Measurements from ENCODE around the gene DLEC1. TPM values are rescaled to one million over a fixed set of nuclear protein-coding genes. Genes with fewer than 3 reads are reported as not detected.
A peak's percentile ranks its signal among the peaks of the same experiment; 100 is the strongest.

The DLEC1 gene
- total and polyA plus RNA-seq, 2 donors from 2014 or later = 0.52 to 3.3 TPM

DNA sequence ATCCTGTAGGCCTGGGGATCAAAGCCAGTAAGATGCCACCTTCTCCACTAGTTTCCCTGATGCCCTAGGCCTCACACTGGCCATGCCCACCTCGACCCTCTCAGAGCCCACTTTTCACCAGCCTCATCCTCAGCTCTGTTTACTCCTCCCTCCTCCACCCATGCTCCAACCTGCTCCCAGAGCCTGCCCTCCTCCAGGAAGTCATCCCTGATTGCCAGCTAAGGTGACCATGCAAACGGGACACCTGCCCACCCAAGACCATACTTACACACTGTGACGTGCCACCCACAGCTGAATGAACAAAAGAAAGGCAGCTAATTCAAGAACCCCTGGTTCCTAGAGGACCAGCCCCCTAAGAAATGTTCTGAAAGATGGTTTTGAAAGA, 18.7 kb upstream of the DLEC1 start:
- intact Hi-C loops (cut with DNase I) = no loop called here
- Histone ChIP-seq H3K4me3 (ENCODE audit: low read length in 3 of 3) (no peak overlapping the region), H3K36me3 (ENCODE audit: control insufficient read depth in 2 of 3, insufficient read depth in 3 of 3, low read length in 3 of 3) (peaks cover 8 to 12% (median 10%) of the 10 kb centered on the region in 3 donors), H3K27ac (ENCODE audit: low read depth in 2 of 2, low read length in 2 of 2) (no peak overlapping the region), H3K4me1 (ENCODE audit: control insufficient read depth in 2 of 3, insufficient read depth in 2 of 3, low read depth in 1 of 3, low read length in 3 of 3) (peaks cover 0 to 5% (median 1%) of the 10 kb centered on the region in 3 donors), H3K27me3 (ENCODE audit: control insufficient read depth, insufficient read depth, low read length) (no peaks in the 10 kb centered on the region), H3K9me3 (ENCODE audit: control insufficient read depth in 2 of 3, insufficient read depth in 1 of 3, low read length in 3 of 3) (no peaks in the 10 kb centered on the region), H3K9ac (ENCODE audit: low read length in 3 of 3) (no peak overlapping the region)
- TF ChIP-seq, protein P1, sequence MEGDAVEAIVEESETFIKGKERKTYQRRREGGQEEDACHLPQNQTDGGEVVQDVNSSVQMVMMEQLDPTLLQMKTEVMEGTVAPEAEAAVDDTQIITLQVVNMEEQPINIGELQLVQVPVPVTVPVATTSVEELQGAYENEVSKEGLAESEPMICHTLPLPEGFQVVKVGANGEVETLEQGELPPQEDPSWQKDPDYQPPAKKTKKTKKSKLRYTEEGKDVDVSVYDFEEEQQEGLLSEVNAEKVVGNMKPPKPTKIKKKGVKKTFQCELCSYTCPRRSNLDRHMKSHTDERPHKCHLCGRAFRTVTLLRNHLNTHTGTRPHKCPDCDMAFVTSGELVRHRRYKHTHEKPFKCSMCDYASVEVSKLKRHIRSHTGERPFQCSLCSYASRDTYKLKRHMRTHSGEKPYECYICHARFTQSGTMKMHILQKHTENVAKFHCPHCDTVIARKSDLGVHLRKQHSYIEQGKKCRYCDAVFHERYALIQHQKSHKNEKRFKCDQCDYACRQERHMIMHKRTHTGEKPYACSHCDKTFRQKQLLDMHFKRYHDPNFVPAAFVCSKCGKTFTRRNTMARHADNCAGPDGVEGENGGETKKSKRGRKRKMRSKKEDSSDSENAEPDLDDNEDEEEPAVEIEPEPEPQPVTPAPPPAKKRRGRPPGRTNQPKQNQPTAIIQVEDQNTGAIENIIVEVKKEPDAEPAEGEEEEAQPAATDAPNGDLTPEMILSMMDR (IDR thresholded peaks at IDR 0.05; ENCODE audit: borderline replicate concordance, extremely low read depth, insufficient read depth) = no peak
- peak in 1 of 5 donors; percentile 31 for DNase-seq
- FAIRE-seq = no peak

DNA sequence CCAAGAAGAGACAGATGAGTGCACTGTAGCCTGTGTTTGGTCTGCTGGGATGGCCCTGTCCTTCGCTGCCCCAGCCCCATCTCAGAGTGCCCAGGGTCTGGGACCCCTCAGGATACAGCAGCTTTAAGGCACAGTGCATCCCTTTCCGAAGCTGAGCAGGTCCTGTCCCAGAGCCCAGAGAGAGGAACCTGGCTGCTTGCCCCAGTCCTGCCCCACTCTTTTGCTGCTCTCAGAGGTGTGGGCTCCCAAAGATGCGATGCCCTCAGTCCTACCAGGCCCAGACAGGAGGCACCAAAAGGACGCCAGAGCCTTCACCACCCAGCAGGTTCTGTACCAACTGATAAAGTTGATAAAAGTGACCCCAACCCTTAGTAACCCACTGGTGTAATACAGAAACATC, 17.8 kb upstream of the DLEC1 start:
- FAIRE-seq = no peak
- Histone ChIP-seq H3K36me3 (ENCODE audit: control insufficient read depth in 2 of 3, insufficient read depth in 3 of 3, low read length in 3 of 3) (peaks cover 3% of the 10 kb centered on the region in 3 donors), H3K4me3 (ENCODE audit: low read length in 3 of 3) (no peak overlapping the region), H3K27ac (ENCODE audit: low read depth in 2 of 2, low read length in 2 of 2) (no peak overlapping the region), H3K9me3 (ENCODE audit: control insufficient read depth in 2 of 3, insufficient read depth in 1 of 3, low read length in 3 of 3) (no peaks in the 10 kb centered on the region), H3K9ac (ENCODE audit: low read length in 3 of 3) (no peak overlapping the region), H3K27me3 (ENCODE audit: control insufficient read depth, insufficient read depth, low read length) (no peaks in the 10 kb centered on the region), H3K4me1 (ENCODE audit: control insufficient read depth in 2 of 3, insufficient read depth in 2 of 3, low read depth in 1 of 3, low read length in 3 of 3) (peaks cover 0 to 6% (median 5%) of the 10 kb centered on the region in 3 donors)
- peak in 1 of 5 donors; percentile 48 for DNase-seq
- TF ChIP-seq, protein P1 (IDR thresholded peaks at IDR 0.05; ENCODE audit: borderline replicate concordance, extremely low read depth, insufficient read depth) = no peak
- intact Hi-C loops (cut with DNase I) = no loop called here

DNA sequence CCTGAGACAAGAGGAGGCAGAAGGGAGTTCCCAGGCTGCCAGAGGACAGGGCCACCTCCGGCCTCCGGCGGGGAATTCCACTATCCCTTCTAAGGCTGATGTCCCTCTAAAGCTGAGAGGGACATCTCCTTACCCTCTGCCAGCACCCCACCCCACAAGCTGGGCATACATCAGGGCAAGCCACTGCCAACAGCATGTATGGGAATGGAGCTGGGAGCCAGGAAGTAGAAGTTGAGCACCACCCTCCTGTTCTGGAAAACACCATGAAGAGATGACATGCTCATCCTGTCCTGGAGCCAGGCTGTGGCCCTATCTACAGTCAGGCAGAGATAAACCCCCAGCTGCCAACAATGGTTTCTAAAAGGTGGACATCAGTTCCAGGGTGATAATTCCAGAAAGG, 16.7 kb upstream of the DLEC1 start:
- Histone ChIP-seq H3K27ac (ENCODE audit: low read depth in 2 of 2, low read length in 2 of 2) (no peak overlapping the region), H3K4me1 (ENCODE audit: control insufficient read depth in 2 of 3, insufficient read depth in 2 of 3, low read depth in 1 of 3, low read length in 3 of 3) (peaks cover 0 to 6% (median 5%) of the 10 kb centered on the region in 3 donors), H3K27me3 (ENCODE audit: control insufficient read depth, insufficient read depth, low read length) (no peaks in the 10 kb centered on the region), H3K9me3 (ENCODE audit: control insufficient read depth in 2 of 3, insufficient read depth in 1 of 3, low read length in 3 of 3) (no peaks in the 10 kb centered on the region), H3K36me3 (ENCODE audit: control insufficient read depth in 2 of 3, insufficient read depth in 3 of 3, low read length in 3 of 3) (no peaks in the 10 kb centered on the region), H3K9ac (ENCODE audit: low read length in 3 of 3) (no peak overlapping the region), H3K4me3 (ENCODE audit: low read length in 3 of 3) (no peak overlapping the region)
- intact Hi-C loops (cut with DNase I) = no loop called here
- TF ChIP-seq, protein P1 (IDR thresholded peaks at IDR 0.05; ENCODE audit: borderline replicate concordance, extremely low read depth, insufficient read depth) = no peak
- FAIRE-seq (no peak), DNase-seq (peak in 1 of 5 donors; percentile 36)

Measured in kidney (tissue), 14 donors.